Natural killer cell (primary cell): ENCODE results near the gene HS6ST3. TPM values are rescaled to one million over a fixed set of nuclear protein-coding genes. Genes with fewer than 3 reads are reported as not detected.

Experiments
- ATAC-seq, 3 donors: fragments of 150-1000 bp in 2 of 3; fragments of 200-7000 bp in 1 of 3; cut with Tn5 transposase; 1 replicate in 1 of 3; 2 replicates in 2 of 3; pipeline ENCODE4 v1.10.0; 2021; ENCODE audit warnings: mild to moderate bottlenecking in 2 of 3, moderate library complexity in 2 of 3
- DNase-seq, 2 donors: peaks; one replicate each; pipeline versions ENCODE4 v3.0.0 to v3.0.0-alpha.2; 2013 to 2021; ENCODE audit warnings: mixed read lengths in 1 of 2
- H3K27ac ChIP-seq: one replicate; pipeline ENCODE4 v1.5.1; 2013; ENCODE audit warnings: mild to moderate bottlenecking, low read length
- H3K27me3 ChIP-seq: one replicate; pipeline ENCODE4 v1.6.1; 2013; ENCODE audit warnings: low read length; ENCODE audit not compliant: control insufficient read depth, insufficient read depth
- H3K36me3 ChIP-seq: one replicate; pipeline ENCODE4 v1.6.1; 2013; ENCODE audit warnings: low read length; ENCODE audit not compliant: control insufficient read depth, insufficient read depth
- H3K4me1 ChIP-seq: one replicate; pipeline ENCODE4 v1.6.1; 2013; ENCODE audit warnings: low read length; ENCODE audit not compliant: control insufficient read depth, insufficient read depth
- H3K4me3 ChIP-seq: one replicate; pipeline ENCODE4 v1.5.1; 2013; ENCODE audit warnings: low read length
- H3K9me3 ChIP-seq: one replicate; pipeline ENCODE4 v1.6.1; 2013; ENCODE audit warnings: low read length; ENCODE audit not compliant: control insufficient read depth, insufficient read depth
- H3K27ac Mint-ChIP-seq, 2 donors: one replicate each; pipeline ENCODE4 v1.8.0; 2022; ENCODE audit warnings: mild to moderate bottlenecking in 2 of 2, mixed read lengths in 2 of 2, moderate library complexity in 1 of 2
- H3K27me3 Mint-ChIP-seq, 2 donors: one replicate each; pipeline ENCODE4 v1.8.0; 2022; ENCODE audit warnings: low read depth in 2 of 2, mixed read lengths in 2 of 2
- H3K36me3 Mint-ChIP-seq: one replicate; pipeline ENCODE4 v1.8.0; 2022; ENCODE audit warnings: mixed read lengths
- H3K4me1 Mint-ChIP-seq, 2 donors: one replicate each; pipeline ENCODE4 v1.8.0; 2022; ENCODE audit warnings: mixed read lengths in 2 of 2
- H3K4me3 Mint-ChIP-seq: one replicate; pipeline ENCODE4 v1.8.0; 2022; ENCODE audit warnings: mild to moderate bottlenecking, moderate library complexity, mixed read lengths
- H3K9me3 Mint-ChIP-seq, 2 donors: one replicate each; pipeline ENCODE4 v1.8.0; 2022; ENCODE audit warnings: mixed read lengths in 2 of 2
- WGBS: methylation state at CpG from one replicate; pipeline ENCODE4 v1.1.7; 2013; ENCODE audit warnings: missing lambda C conversion rate; ENCODE audit not compliant: insufficient coverage; 5-methylcytosine and 5-hydroxymethylcytosine counted together
- intact Hi-C: fragments of 100-400 bp; cut with micrococcal nuclease; formaldehyde crosslinking; loops from one replicate; pipeline ENCODE4 v1.14.2; 2022
- total RNA-seq, 4 donors: library from RNA; stranded (reverse); fragments of 120-200 nt in 1 of 4; gene quantifications; one replicate each; pipeline versions ENCODE4 v1.2.3 to v1.2.4, GENCODE V29; 2013 to 2022
- TF ChIP-seq, protein P1 (sequence below): fragments of 200-600 bp; IDR thresholded peaks from one replicate; pipeline ENCODE4 v1.8.0; 2022; ENCODE audit warnings: antibody characterized with exemption

HS6ST3 gene
- total RNA-seq, 3 donors from 2014 or later (not counting 1 experiment from before 2014, with no cell fraction given) = not detected

DNA sequence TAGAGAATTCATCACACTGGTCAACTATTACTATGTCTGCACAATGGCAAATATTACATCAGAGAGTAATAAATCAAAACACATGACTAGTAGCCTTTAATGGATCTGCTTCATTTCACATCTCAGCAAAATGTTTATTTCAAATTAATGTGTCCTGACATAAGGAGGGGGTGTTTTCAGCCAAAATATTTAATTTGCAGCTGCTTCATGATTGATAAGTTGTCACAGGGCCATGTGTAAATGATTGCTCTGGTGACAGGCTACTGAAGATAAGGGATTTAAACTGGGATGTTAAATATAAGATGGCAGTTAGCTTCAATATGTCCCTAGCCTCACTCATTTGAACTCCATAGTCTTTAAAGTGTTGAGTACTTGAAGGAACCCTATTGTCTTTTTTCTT, 601.1 kb downstream of the HS6ST3 start:
- Histone ChIP-seq H3K36me3 (no peaks in the 10 kb centered on the region), H3K27ac (no peak overlapping the region), H3K4me3 (no peak overlapping the region), H3K4me1 (no peaks in the 10 kb centered on the region), H3K27me3 (no peaks in the 10 kb centered on the region), H3K9me3 (no peaks in the 10 kb centered on the region)
- Mint-ChIP-seq H3K27ac (no peak overlapping the region), H3K9me3 (peaks cover 6 to 18% of the 10 kb centered on the region in 2 donors), H3K36me3 (no peaks in the 10 kb centered on the region), H3K27me3 (no peaks in the 10 kb centered on the region), H3K4me1 (no peaks in the 10 kb centered on the region), H3K4me3 (no peak overlapping the region)
- intact Hi-C loops = no loop called here
- TF ChIP-seq, protein P1, sequence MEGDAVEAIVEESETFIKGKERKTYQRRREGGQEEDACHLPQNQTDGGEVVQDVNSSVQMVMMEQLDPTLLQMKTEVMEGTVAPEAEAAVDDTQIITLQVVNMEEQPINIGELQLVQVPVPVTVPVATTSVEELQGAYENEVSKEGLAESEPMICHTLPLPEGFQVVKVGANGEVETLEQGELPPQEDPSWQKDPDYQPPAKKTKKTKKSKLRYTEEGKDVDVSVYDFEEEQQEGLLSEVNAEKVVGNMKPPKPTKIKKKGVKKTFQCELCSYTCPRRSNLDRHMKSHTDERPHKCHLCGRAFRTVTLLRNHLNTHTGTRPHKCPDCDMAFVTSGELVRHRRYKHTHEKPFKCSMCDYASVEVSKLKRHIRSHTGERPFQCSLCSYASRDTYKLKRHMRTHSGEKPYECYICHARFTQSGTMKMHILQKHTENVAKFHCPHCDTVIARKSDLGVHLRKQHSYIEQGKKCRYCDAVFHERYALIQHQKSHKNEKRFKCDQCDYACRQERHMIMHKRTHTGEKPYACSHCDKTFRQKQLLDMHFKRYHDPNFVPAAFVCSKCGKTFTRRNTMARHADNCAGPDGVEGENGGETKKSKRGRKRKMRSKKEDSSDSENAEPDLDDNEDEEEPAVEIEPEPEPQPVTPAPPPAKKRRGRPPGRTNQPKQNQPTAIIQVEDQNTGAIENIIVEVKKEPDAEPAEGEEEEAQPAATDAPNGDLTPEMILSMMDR = no peak
- no peak for ATAC-seq
- DNase-seq = no peak

GRCh38 chr13:96696389-96696900, 606.5 kb downstream of the HS6ST3 start:
- no peak overlapping the region for H3K27ac Mint-ChIP-seq
- intact Hi-C loops = no loop called here

DNA sequence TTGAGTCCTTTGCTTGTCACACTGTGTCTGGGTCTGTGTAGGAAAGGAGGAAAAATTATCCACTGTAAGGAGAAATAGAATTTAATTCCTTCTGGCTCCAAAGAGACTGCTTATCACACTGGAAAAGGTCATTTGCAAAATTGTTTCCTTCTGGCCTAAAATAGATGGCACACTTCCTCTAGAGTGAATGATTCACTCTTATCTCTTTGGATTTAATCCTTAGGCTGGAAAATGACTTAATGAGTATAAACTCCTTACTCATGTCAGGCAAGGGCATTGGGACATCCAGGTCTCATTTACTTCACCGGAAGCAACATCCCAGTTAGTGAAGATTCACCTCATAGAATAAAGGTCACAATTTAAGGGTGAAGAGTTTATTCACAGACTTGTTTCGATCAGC, 610.8 kb downstream of the HS6ST3 start:
- no peak for DNase-seq
- H3K36me3 Mint-ChIP-seq = no peaks in the 10 kb centered on the region
- peaks cover 10 to 25% of the 10 kb centered on the region in 2 donors for H3K9me3 Mint-ChIP-seq
- Histone ChIP-seq H3K4me1 (no peaks in the 10 kb centered on the region), H3K36me3 (no peaks in the 10 kb centered on the region), H3K4me3 (no peak overlapping the region), H3K27ac (no peak overlapping the region), H3K9me3 (peaks cover 10% of the 10 kb centered on the region), H3K27me3 (no peaks in the 10 kb centered on the region)
- H3K27me3 Mint-ChIP-seq = no peaks in the 10 kb centered on the region
- H3K27ac Mint-ChIP-seq = no peak overlapping the region
- no peak overlapping the region for H3K4me3 Mint-ChIP-seq
- WGBS = 86% methylated on average over 1 of the region's 2 CpGs
- H3K4me1 Mint-ChIP-seq = no peaks in the 10 kb centered on the region
- intact Hi-C loops = no loop called here
- ATAC-seq = no peak
- TF ChIP-seq, protein P1 = no peak

More at GRCh38 chr13:96696389-96696900, 606.5 kb downstream of the HS6ST3 start:
- Mint-ChIP-seq H3K36me3 (no peaks in the 10 kb centered on the region), H3K4me3 (no peak overlapping the region), H3K9me3 (peaks cover 8 to 17% of the 10 kb centered on the region in 2 donors), H3K27me3 (no peaks in the 10 kb centered on the region), H3K4me1 (no peaks in the 10 kb centered on the region)
- Histone ChIP-seq H3K4me3 (no peak overlapping the region), H3K4me1 (no peaks in the 10 kb centered on the region), H3K36me3 (no peaks in the 10 kb centered on the region), H3K27me3 (no peaks in the 10 kb centered on the region), H3K27ac (no peak overlapping the region), H3K9me3 (peaks cover 4% of the 10 kb centered on the region)
- no peak for DNase-seq
- ATAC-seq = no peak
- TF ChIP-seq, protein P1 = no peak
- 86% methylated on average over 6 of the region's 6 CpGs for WGBS

GRCh38 chr13:96707146-96707545, 617.2 kb downstream of the HS6ST3 start:
- no peak for ATAC-seq
- Mint-ChIP-seq H3K27ac (no peak overlapping the region), H3K27me3 (no peaks in the 10 kb centered on the region), H3K4me1 (no peaks in the 10 kb centered on the region), H3K9me3 (peaks cover 16 to 30% of the 10 kb centered on the region in 2 donors), H3K36me3 (peaks cover 5% of the 10 kb centered on the region), H3K4me3 (no peak overlapping the region)
- WGBS = 65% methylated on average over 3 of the region's 3 CpGs
- Histone ChIP-seq H3K27ac (no peak overlapping the region), H3K4me3 (no peak overlapping the region), H3K36me3 (no peaks in the 10 kb centered on the region), H3K4me1 (no peaks in the 10 kb centered on the region), H3K9me3 (peaks cover 3% of the 10 kb centered on the region), H3K27me3 (no peaks in the 10 kb centered on the region)
- no peak for DNase-seq
- TF ChIP-seq, protein P1 = no peak
- intact Hi-C loops = no loop called here
